NCI-H1048 (cell line): ENCODE results near the gene CPXM2.

Experiments
- DNase-seq: peaks from one replicate; lab custom pipeline; 2025; lab: John Stamatoyannopoulos, UW

The CPXM2 gene

DNA sequence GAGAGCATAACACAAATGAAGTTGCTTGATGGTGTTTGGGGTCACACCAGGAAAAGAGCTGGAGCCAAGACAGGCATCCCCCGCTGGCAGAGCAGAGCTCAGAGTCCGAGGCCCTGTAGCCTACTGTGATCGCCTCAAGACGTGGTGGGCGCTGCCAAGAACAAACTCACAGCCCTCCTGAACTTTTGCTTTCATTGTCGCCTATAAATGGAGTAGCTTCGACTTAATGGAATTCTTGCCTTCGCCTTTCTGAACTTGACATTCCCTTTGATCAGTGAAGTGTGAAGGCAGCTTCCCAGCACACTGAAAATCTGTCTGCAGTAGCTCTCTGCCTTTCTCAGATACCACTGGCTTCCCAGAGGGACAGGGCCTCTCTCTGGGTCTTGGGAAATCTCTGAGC is 21.3 kb downstream of the CPXM2 start:
- no peak for DNase-seq

DNA sequence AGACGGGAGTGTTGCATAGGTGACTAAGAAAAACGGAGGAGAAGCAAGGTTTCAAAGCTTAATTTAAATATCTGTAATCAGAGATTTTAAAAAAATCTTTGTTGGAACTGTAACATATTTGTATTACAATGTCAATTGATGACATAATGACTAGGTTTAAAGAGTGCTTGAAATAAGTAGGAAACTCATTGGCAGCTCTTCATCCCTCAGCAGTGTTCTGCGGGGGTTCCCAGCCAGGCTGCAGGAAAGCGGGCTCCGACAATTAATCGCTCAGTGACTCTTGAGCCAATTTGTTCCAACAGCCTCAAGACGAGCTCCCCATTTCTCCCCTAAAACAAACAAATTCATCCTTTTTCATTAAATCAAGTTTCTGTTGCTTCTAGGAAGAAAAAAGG is 22.6 kb downstream of the CPXM2 start:
- no peak for DNase-seq

DNA sequence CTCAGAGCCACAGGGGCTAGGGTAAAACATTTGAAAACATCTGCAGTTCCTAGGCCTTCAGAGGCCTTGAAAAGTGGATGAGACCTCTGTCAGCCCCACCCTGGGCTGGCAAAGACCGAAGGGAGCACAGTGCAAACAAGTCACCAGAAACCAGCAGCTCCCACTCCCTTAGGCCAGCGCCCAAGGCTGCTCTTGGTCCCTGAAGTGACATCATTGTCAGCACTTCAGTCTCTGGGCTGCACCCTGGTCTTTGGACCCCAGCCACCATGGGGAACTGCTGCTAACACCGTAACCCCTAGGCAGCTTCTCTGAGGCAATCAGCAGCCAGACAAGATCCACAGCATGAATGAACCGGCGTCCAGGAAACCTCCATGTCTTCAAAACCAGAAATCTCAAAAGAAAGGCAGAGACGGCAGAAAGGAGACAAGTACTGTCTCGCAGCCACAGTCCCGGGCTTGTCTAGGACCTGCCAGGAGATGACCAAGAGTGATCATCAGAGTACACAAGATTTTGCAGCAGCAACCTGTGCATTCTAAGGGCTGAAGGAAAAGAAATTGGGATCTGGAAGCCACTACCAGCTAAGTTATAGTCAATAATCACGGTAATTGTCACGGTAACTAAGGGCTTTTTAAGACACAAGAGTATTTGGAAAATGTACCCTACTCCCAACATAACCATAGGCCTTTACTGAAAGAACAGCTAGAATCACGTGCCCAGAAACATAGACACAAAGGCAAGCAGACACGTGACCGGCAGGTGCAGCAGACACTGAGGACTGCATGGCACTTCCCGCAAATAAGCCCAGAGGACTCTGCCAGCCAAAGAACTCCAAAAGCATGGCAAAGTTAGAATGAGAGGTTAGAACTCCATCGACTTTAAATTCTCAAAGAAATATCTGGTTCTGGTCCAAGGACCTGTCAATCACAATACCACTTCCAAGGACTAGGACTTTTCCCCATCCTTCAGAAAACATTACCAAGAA is 23.3 kb downstream of the CPXM2 start:
- no peak for DNase-seq

DNA sequence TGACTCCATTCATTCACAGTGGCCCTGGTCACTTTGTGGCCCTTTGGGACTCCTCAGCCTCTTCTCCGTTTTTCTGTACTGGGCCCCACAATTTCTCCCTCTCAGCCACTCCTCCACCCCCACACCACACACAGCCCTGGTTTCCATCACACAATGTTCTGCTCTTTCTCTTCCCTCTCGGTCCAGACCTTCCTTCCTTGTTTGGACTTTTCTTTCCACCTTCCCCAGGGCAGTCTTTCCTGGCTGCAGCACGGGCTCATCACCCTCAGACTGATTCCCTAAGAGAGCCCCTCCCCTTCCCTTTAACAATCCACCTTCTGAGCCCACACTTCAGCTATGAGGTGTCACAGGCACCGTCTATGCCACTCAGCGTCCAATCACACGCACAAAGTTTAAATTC is 25.7 kb downstream of the CPXM2 start:
- no peak for DNase-seq

DNA sequence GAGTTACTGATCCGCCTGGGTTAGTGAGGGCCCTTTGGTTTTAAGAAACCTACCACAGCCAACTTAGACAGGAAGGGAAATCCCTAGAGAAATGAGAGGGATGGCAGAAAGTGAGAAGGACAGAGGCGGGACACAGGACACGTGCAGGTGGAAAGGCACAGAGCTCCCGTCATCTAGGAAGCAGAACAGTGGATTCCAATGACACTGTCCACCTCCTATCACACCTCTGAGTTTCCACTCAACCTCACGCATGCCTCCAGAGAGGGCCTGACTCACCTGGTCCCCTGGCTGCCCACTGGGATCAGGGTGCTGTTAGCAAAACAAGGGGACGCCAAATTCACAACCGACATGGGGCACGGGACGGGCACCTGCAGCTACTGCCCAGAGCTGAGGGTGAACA is 26.3 kb downstream of the CPXM2 start:
- no peak for DNase-seq

DNA sequence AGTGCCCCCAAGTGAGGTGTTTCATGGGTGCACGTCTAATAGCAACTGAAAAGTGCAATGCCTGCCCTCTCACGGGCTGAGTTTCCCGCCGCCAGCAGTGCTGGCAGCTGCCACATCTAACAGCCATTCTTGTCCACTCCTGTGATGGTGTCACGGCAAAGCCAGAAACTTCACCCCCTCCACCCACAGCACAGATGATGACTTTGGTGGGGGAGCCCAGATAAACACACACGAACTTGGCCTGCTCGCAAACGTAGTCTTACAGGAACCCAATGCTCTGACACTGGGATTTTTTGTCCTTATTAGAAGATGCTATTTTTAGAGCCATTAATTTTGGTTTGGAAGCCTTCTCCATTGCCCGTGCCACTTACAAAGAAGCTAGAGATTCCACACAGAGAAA is 26.7 kb downstream of the CPXM2 start:
- DNase-seq: no peak

DNA sequence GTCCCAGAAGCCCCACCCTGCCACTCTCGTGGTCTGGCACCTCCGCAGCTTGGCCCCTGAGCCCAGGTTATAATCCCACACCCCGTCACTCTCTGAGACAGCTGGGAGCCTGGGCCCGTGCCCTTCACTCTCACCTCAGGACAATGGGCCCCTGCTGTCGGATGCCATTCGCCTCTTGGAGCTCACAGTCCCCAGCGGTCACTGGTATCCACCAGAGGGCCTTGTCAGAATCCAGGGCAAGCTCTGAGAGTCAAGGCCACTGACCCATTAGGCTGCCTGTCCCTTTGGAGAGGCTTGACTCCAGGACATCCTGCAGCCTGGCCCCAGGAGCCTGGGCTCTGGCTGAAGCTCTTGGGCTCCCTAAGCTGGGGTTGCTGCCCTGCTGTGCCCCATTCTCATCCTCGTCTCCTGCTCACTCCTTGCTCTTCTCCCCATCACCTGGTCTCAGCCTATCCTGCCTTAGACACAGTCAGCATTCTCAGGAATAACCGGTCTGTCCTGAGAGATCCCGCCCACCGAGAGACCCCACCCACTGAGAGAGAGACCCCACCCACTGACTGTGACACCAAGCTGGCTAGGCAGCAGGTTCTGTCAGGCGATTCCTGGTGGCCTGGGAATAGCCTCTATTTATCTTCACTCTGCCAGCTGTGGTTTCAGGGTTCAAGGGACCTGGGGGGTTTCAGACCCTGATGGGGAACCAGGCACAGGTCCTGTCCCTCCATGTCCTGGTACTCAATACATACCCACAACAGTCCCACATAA is 27.7 kb downstream of the CPXM2 start:
- no peak for DNase-seq

DNA sequence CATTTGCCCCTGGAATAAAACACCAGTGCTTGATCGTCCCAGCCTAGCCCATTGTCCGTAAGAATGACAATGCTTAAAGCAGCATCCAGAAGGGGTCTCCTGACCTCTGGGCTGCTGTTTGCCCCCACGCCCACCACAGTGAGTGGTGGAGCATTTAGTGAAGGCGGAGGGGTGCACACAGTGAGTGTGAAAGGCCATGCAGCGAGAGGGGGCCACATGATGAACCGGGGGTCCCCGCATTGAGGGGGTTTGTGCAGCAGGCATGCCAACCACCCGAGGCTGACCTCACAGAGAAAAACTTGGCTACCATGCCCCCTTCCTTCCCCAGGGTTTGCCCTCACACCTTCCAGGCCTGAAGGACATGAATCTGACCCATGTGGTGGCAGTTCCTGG is 28.4 kb downstream of the CPXM2 start:
- no peak for DNase-seq

DNA sequence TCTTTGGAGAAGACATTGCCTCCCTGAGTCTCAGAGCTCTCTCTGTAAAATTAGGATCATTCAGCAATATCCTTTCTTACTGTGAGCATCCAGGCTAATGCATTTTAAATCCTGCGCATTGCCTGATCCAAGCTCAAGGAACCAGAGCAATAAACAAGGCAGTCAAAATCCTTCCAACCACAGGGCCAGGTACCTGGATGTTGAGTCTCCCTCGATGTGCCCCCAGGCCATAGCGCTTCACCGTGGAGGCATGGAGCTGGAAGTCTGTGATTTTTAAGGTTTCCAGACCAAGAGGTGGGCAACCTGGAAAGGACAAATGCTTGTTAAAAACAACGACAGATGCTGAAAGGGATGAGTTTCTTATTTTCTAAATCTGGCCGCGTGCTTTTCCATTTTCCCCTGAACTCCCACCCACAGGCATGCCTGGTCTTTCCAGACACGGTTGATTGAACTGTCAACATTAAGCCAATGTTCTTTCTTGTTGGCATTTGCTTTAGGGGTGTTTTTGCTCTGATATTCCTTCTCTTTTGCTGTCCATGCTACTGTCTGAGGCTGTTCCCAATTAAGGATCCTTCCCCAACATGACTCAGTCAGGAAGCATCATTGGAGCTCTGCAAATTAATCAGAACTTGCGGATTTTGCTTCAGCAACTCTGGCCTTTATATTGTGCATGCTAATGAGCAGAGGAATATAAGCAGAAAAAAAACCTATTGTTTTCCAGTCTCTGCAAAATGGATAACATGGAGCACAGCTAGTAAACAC is 29.0 kb downstream of the CPXM2 start:
- DNase-seq: no peak

DNA sequence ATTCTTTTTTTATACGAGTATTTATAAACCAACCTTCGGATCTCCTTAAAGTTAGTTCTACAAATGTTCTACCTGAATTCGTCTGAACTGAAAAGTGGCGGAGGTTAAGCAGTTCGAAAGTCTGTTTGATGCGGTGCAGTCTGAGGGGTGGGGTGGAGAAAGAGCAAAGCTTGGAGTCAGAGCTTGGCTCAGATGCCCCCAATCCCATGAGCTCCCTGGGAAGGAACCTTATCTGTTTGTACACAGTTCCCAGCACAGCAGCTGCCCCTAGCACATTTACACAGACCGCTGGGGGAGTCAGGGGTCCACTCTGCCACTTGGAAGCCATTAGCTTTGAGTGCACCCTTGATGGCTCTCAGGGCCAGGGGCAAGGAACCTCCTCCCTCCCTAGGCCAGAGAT is 30.8 kb downstream of the CPXM2 start:
- DNase-seq: no peak

DNA sequence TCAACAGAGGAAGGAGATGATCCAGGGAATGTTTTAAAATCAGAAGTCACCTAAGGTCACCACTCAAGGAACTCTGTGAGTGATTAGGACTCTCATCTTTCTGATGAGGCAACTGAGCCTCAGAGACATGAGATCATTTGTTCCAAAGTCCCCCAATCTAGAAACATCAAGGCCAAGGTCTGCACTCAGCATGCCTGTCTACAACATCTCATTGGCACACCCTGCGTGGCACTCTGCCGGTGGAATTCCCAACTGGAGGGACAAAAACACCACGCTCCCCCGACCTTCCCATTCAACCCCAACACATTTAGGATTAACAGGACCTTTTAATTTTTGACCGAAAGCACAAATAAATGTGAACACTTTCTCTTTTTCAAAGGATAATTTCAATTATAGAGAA is 31.4 kb downstream of the CPXM2 start:
- no peak for DNase-seq

DNA sequence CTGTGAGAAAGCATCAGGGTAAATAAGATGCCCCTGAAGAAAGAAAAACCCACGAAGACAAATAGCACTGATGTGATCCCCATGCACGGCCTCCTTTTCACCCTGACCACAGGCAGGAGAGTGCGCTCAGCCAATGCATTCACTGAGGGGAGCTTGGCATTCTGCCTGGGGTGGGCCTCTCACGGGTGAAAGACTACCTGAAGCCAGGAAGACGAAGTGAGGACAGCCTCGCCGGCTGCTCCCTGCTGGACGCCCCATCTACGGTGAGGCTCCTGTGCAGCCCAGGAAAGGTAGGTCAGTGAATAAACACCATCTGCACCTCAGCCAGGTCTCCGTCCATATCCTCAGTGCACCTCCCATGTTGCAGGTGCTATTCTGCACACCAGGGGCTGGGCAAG is 32.0 kb downstream of the CPXM2 start:
- no peak for DNase-seq

DNA sequence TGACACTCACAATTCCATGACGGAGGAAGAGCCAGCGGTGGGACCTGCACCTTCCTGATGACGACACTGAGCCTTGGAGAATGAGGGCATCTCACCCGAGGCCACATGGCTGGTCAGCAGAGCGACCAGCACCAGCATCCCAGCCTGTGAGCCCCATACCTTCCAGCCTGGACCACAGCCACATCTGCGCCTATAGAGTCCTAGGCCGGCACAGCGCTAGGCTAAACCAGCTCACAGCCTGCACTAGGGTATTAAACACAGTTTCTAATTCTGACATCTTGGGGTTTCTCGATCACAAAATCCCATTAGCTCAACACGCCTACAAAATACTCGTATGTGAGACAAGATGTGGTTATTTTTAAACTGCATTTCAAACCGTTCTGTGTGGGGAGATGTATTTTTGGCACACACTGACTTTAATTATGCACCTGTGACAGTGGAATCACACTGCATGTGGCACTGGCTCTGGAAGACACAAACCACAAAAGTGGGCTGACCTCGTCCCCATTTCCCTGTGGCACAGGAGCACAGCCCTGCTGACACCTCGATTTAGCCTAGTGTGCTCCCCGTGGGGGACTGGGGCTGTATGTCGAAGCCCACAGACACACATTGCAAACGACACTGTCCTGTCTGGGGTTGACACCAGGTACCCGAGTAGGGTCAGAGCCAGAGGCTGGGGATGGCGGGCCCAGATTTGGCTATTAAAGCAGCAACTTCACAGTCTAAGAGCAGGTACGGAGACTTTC is 32.5 kb downstream of the CPXM2 start:
- DNase-seq: no peak

DNA sequence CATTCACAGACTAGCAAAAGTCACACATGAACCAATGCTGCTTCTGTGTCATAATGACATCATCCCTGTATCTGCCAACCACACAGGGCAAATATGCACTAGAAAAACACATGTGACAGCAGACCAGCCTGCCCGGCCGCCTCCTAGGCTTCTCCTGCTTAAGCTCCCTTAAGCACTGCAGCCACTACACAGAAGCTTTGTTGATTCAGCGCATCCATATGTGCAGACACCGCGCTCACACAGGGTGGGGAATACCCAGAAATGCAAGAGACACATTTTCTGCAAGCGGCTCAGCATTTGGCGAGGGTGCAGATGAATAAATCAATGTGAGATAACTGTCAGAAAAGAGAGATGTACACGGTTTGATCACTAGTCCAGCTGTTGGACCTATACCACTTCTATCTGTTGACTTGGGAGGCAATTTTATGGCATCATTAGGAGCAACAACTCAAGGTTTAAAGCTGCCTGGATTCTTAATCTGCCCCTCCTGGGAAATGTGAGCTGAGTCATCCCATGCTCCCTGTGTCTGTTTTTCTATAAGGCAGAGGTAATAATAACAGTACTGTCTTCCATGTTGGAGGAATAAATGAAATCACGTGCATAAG is 33.4 kb downstream of the CPXM2 start:
- no peak for DNase-seq

DNA sequence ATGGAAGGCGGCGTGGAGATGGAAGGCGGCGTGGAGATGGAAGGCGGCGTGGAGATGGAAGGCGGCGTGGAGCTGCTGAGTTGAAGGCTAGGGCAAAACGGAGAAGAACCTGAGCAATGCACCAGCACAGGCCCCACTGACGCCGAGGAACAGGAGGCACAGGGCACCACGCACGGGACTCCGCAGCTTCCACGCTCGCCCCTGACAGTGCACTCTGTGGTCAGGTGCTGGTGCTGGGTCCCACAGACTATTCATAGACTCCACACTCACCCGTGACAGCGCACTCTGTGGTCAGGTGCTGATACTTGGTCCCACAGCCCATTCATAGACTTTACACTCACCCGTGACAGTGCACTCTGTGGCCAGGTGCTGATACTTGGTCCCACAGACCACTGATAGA is 34.0 kb downstream of the CPXM2 start:
- DNase-seq: no peak

DNA sequence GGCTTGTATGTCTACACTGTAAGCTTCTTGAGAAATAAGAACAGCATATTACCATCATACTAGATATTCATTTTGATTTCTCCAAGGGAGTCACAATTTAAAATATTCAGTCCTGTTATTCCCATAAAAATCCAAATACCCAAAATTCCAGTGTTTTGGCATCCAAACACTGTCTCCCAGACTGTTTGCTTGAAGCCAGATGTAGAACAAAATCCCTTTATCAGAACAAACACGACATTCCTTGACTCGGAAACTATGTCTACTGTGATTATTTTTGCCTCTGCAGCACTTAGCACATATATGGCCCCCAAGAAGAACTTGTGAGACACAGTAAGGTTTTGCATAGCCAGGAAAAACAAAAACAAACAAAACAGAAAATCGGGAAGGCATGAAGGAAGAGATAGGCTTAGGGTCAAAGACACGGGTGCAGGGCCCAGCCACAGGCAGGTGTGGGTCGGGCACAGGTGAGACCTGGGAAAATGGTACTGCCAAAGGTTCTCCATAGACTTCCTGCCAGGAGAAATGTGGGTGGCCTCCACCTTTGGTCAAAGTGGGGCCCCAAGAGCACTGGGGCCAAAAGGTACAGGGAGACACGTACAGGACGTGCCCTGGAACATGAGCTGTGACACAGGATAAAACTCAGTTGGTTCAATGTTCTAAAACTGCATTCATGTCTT is 36.5 kb downstream of the CPXM2 start:
- no peak for DNase-seq

DNA sequence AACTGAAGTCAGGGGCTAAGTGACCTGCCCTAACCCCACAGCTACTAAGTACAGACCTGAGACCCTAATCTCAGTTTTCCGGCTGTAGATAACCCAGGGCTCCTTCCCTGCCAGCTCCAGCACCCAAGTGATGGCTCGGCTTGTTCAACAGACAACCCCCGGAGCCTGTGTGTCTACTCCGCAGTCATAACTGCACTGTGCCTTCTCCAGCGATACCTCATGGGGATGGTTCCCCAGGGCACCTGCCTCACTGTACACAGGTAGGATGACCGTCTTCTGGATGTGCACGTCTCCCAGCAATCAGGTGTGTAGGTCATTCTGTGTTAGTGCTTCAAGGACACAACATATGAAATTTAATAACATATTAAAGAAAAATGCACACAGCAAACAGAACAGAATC is 37.1 kb downstream of the CPXM2 start:
- no peak for DNase-seq

DNA sequence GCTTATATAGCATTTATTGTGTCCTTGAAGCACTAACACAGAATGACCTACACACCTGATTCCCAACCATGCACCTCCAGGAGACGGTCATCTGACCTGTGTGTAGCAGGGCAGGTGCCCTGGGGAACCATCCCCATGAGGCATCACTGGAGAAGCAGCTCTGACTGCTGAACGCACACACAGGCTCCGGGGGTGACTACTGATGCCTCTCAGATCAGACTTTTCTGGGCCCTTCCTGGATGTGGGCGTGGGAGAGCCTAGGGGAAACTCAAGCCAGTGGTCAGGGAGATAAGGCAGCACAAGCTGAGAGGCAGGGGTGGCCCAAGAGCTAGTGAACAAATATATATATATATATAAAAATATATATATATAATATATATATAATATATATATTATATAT is 37.6 kb downstream of the CPXM2 start:
- no peak for DNase-seq

DNA sequence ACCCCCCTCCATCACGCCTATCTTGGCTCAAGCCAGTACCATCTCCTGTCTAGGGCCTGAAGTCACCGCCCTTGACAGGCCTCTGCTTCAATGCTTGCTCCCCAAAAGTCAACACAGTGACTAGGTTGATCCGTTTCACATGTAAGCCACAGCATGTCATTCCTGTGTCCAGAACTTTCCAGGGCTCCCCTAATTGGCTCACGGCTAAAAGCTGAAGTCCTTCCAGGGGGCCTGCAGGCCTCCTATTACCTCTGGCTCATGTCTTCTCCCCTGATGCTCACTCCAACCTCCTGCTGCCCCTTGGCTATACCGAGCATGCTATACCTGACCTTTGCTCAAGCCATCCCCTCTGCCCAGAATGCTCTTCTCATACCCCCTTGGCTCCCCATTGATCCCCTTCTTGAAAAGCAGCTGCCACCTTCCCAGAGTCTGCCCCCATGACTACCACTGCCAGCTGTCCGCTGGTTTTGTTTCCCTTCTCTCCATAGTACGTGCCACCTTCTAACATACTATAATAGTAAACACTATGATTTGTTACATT is 39.1 kb downstream of the CPXM2 start:
- no peak for DNase-seq
